Measurements from ENCODE around the gene SCIN.
"Not testable (repeated sequence)": the region's sequence is repeated elsewhere in the genome, so short reads cannot be mapped to it uniquely, and the experiment has no call there.

Gene SCIN

DNA sequence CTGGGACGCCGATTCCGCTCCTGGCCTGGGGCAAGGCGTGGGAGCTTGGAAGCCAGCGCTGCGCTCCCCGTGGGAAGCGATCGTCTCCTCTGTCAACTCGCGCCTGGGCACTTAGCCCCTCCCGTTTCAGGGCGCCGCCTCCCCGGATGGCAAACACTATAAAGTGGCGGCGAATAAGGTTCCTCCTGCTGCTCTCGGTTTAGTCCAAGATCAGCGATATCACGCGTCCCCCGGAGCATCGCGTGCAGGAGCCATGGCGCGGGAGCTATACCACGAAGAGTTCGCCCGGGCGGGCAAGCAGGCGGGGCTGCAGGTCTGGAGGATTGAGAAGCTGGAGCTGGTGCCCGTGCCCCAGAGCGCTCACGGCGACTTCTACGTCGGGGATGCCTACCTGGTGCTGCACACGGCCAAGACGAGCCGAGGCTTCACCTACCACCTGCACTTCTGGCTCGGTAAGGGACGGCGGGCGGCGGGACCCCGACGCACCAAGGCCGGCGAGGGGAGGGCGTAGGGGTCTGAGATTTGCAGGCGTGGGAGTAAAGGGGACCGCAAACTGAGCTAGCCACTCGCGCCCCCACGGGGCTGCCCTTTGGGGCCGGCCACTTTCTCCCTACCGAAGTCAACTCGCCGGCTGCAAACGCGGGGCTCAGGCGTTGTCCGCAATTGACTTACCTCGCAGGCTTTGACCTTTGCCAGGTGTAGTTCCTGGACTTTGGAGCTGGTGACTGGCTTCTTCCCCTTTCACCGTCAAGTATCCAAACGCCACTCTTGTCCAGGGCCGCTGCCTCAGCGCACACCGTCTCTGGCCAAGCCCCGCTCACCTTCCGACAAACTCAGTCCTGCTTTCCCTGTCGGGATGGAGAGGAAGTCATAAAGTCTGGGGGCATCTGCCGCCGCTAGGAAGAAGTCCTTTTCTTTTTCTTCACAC lies at the start of gene SCIN:
TSS of gene SCIN (plus strand) at position 187 of the 928 bp plus-strand sequence. CDS start at position 254, 67 bp downstream.
- peak; percentile 76 for DNase-seq

DNA sequence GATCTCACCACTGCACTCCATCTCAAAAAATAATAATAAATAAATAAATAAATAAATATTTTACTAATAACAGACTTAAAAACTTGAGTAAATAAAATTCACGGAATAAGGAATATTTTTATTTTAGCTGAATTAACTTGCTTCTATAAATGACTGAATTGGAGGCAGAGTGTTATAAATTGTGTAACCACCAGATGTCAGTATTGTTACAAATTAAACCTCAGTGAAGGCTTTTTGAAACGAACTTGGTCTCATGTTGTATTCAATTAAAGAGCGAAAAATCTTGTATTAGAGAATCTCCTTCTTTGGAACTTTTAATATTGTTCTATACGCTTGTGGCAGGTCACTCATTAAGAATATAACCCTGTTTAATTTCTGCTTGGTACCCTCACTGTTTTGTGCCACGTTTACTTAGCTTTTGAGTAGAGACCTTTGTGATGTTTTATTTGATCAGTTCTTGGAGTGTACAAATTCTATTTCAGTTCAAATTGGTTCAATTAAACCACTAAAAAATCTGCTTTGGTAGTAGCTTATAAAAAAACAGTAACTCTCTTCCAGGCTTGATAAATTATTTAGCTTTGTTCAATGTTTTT lies 45.6 kb upstream of the SCIN start:
- peak; percentile 59 for DNase-seq

DNA sequence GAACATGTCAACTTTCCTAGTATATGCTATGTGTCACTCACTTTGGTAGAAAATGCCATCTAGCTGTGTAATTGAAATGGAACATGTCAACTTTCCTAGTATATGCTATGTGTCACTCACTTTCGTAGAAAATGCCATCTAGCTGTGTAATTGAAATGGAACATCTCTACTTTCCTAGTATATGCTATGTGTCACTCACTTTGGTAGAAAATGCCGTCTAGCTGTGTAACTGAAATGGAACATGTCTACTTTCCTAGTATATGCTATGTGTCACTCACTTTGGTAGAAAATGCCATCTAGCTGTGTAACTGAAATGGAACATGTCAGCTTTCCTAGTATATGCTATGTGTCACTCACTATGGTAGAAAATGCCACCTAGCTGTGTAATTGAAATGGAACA lies 43.8 kb upstream of the SCIN start:
- DNase-seq = not testable (repeated sequence)

DNA sequence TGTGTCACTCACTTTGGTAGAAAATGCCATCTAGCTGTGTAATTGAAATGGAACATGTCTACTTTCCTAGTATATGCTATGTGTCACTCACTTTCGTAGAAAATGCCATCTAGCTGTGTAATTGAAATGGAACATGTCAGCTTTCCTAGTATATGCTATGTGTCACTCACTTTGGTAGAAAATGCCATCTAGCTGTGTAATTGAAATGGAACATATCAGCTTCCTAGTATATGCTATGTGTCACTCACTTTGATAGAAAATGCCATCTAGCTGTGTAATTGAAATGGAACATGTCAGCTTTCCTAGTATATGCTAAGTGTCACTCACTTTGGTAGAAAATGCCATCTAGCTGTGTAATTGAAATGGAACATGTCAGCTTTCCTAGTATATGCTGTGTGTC lies 42.9 kb upstream of the SCIN start:
- not testable (repeated sequence) for DNase-seq

DNA sequence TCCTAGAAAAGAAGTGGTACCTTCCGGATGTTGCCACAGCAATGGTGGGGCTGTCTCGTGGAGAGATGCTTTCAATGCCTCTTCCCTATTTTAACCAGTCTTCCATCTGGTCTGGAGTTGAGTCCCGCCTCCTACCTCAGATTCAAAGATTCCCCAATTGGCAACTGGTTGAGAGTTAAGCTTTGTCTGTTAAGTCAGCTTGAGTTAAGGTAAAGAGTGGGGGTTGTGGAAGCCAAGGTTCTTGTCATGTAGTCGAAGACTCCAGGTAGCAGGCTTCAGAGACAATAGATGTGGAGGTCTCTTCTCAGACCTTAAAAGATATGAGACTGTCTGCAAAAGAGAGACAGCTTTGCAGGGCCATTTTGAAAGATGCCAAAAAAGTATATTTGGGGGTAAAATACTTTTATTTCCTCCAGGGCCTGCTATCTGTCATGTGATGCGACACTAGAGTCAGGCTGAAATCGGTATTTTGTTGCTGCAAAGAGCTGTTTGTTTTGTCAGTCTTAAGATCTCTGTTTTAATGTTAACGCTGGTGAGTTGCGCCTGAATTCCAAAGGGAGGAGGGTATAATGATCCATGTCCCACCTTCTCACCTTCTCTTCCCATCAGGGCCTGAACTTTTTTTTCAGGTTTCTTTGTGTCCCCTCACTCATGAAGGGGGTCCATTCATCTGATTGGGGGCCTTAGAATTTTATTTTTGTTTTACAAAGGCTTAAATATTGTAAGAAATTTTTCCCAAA lies 40.4 kb upstream of the SCIN start:
- no peak for DNase-seq

DNA sequence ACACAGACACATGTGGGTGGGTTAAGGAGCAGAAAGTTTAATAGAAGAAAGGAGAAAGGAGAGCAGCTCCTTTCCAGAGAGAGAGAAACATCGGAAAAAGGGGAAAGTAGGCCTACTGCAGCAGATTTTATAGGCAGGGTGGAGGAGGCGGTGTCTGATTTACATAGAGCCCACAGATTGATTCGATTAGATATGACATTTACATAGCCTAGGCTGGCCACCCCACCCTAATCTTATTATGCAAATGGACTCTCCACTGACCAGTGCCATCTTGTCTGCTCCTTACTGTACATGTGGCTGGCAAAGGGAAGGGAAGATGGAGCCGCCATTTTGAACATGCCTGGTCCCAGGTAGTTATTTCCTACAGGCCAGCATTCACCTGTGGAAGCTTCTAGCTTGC lies 38.7 kb upstream of the SCIN start:
- no peak for DNase-seq

DNA sequence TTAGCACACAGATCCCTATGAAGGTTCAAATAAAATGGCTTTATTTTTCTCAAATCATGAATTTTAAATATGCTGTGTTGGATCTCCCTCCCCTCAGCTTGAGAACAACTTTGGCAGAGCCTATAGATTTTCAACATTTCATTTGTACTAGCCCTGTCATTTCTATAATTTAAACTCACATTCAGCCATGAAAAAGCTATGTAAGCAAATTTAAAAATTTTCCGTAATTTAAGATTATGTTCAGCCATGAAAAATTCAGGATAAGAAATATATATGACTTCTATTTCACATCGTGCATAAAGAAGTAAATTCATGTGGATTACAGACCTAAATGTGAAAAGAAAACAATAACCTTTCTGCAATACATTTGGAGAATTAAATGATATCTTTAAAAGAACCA lies 36.5 kb upstream of the SCIN start:
- DNase-seq = no peak

DNA sequence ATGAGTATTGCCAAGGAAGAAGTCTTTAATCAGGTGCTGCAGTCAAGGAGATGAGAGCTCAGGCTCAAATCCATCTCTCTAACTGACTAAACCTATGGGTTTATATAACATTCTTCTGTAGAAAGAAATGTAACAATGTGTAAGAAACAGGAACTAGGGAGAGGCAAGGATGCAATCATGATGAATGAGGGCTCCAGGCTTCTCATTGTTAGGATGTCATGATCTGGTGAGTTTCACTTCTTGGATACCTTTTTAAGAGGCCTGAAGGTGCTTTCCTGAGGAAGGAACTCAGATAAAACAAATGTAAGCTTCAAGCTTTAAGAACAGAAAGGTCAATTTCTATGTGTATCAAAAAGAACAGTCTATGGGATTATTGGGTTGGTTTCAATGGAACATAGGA lies 30.8 kb upstream of the SCIN start:
- no peak for DNase-seq

DNA sequence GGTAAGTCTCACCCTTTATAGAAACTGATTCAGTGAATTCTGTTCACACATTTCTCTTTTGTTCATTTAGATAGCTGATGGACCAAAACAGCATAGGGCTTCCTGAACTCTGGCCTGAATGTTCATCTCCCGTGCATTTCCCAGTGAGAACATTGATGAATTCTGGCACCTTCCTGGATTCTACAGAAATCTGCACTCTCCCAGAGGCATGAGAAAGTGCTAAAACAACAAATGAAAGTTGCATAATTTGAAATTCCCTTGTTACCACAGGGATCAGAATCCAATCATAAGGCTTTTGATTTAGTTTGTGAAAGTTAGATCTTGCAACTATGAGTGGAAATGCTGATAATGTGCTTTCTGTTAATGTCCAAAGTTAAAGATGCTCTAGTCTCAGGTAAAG lies 29.7 kb upstream of the SCIN start:
- no peak for DNase-seq

DNA sequence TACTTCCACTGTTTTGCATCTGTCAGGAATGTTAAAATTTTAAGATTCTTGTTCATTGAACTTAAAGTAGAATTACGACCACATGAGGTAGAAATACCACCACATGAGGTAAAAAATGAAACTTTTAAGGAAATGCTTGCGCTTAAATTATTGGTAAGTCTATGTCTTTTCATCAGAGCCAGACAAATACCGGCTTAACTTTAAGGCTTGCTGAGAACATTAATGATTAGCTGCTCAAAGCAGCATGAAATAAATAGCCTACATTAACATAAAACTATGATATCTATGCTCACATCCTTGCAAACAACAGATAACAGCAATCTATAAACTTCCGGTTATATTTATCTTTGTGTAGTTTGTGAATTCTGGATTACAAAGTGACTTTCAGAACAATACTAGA lies 26.9 kb upstream of the SCIN start:
- DNase-seq = no peak

DNA sequence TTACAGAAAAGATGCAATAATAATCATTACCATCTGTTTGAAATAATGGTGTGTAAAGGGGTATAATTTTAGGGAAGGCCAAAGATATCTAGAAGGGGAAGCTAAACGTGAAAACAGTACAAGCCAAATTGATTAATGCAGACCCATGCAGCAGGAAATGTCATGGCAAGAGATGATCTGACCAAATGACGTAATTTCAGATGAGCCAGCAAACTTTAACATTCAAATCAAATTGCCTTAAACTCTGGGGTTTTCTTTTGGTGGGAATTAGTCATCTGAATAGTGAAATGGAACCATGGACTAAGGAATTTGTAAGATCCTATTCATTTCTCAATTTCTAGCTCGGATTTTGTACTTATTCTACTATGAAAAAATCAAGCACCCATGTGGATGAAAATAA lies 21.4 kb upstream of the SCIN start:
- DNase-seq = no peak

DNA sequence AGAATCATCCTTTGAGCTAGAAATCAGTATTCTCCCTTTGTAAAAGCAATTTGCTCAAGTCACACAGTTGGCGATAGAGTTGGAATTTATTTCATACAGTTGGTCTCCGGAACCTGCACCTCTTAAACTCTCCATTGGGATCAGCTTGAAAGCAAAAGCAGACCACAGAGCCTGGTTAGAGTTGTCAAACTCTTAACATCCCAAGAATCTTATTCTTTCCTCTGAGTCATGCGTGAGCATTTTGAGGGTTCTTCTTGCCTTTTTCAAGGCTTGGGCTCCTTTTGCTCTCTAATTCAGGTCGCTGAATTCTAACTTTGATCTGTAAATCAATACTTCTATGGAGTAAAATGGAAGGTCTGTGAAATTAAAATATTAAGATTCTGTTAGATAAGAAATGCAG lies 19.6 kb upstream of the SCIN start:
- no peak for DNase-seq

DNA sequence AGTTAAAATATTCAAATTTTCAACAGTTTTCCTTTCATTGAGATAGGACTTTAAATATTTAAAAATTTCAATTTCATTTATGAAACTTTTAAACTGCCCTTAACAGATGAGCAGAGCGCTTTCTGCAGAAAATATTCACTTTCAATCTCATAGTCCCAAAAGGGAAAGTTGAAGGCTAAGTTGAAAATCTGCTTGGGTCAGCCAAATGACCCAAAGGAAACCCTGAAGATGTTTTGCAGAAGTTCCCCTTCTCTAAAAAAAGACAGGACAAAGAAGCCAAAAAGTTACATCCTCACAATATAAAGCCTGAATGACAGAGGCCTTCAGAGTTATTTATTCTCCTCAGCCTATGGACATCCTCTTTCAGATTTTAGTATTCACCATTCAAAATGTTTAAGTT lies 17.6 kb upstream of the SCIN start:
- DNase-seq = no peak

DNA sequence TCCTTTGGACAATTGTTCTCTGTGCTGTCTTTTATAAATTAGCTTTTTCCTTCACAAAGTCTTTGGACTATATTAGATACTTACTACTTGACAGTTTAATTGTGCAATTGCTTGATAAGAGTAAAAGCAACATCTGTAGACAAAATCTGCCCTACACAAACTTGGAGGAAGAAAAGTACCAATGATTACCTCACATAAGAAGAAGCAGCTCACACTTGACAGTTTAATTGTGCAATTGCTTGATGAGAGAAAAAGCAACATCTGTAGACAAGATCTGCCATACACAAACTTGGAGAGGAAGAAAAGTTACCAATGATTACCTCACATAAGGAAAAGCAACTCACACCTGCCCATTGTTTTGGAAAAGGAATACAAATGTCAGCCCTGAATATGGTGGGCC lies 17.1 kb upstream of the SCIN start:
- DNase-seq = no peak

DNA sequence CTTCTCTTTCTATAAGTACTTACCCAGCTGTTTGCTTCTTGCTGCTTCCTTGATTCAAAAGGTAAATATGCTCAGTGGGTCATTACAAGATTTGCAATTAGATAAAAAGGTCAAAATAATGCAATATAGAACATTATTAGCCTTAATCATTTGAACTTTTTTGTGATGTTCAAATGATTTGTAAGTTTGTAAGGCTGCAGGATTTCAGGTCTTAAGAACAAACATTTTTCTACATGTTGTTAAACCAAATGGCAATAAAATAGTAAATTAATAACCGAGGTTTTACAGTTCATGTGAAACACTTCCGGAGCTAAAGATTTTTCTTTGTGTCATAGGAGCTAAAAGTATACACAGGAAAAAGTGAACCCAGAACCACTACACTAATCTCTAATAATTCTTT lies 16.2 kb upstream of the SCIN start:
- no peak for DNase-seq

DNA sequence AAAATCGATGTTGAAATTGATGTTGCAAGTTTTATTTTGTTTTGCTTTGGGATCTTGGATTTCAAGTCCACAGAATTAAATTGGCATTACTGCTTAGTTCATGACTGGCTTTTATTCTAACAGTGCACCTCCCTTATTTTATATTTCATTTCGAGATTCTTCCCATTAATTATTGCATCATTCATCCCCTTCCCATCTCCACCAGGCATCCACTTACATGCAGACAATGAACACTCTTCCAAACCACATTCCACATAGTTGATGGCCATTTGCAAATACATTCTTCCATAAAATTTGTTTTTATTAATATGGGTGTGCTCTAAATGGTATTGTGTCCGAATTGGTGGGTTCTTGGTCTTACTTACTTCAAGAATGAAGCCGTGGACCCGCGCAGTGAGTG lies 15.6 kb upstream of the SCIN start:
- DNase-seq = no peak

DNA sequence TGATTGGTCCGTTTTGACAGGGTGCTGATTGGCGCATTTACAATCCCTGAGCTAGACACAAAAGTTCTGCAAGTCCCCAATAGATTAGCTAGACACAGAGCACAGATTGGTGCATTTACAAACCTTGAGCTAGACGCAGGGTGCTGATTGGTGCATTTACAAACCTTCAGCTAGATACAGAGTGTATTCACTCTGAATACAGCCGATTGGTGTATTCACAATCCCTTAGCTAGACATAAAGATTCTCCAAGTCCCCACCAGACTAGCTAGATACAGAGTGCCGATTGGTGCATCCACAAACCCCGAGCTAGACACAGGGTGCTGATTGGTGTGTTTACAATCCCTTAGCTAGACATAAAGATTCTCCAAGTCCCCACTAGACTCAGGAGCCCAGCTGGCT lies 14.8 kb upstream of the SCIN start:
- DNase-seq = not testable (repeated sequence)

DNA sequence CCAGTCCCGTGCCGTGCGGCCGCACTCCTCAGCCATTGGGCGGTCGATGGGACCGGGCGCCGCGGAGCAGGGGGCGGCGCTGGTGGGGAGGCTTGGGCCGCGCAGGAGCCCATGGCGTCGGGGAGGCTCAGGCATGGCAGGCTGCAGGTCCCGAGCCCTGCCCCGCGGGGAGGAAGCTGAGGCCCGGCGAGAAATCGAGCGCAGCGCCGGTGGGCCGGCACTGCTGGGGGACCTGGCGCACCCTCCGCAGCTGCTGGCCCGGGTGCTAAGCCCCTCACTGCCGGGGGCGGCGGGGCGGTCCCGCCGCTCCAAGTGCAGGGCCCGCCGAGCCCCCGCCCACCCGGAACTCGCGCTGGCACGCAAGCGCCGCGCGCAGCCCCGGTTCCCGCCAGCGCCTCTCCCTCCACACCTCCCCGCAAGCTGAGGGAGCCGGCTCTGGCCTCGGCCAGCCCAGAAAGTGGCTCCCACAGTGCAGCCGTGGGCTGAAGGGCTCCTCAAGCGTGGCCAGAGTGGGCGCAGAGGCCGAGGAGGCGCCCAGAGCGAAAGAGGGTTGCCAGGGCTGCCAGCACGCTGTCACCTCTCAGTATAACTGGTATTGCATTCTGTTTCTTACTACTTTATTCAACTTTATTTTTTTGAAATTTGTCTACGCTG lies 14.3 kb upstream of the SCIN start:
- not testable (repeated sequence) for DNase-seq

DNA sequence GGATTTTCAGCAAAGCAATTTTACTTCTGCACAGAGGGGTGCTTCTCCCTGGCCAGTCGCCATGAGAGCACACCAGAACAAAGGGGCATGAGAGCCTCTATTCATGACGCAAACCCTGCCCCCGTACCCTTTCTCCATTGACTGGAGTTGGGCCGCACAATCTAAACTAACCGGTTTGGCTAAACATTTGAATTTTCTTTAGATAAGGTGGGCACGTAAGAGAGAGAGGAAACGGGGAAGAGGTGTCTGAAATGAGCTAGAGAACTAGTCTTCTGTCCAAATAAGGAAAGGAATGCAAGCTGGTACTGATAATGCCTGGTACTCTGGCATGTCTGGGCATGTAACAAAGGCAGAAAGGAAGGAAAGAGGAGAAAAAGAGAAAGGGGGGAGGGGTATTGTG lies 13.2 kb upstream of the SCIN start:
- DNase-seq = no peak

DNA sequence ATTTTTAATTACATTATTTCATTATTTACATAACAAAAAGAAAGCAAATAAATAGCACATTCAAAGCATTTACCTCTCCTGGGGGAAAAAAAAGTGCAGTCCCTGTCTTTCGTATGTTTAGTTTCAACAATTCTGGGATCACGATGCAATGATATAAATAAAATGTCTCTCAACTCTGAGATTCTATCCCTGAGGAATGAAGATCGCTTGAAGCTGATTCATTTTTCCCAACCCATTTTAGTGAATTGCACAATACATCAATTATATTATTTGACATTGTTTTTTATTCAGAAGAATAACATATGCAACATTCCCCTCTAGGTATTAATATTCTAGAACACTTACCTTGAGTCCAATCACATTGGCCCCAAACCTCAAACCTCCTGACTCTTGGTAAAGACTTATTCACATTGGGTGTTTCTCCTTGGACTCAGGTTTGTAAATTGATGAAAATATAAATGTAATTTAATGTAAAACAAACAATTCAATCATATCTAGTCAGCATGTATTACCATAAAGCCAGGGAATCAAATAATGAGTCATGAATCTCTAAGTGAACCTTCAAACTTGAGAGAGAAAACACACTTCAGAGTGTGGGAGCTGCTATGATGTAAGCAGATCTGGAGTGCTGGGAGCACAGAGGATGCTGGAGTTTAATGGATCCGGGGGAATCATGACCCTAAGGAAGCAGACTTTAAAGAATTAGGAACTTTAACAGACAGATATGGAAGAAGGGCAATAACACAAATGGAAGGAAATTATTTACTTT lies 5.3 kb upstream of the SCIN start:
- DNase-seq = no peak

DNA sequence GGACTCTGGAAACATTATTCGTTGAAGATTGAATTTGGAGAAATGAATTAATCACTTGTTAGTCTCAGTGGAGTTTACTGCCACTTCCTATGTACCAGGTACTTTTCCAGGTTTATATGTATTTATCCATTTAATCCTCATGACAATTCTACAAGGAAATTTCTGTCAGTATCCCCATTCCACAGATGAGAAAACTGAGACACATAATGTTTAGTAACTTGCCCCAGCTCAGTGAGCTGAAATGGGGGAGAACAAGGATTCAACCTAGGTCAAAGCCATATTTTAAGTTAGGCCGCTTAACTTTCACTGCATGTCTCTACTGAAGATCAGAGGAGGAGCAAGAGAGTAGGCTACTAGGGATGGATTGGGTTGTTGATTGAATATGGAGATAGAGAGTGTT lies 4.6 kb upstream of the SCIN start:
- DNase-seq = no peak

DNA sequence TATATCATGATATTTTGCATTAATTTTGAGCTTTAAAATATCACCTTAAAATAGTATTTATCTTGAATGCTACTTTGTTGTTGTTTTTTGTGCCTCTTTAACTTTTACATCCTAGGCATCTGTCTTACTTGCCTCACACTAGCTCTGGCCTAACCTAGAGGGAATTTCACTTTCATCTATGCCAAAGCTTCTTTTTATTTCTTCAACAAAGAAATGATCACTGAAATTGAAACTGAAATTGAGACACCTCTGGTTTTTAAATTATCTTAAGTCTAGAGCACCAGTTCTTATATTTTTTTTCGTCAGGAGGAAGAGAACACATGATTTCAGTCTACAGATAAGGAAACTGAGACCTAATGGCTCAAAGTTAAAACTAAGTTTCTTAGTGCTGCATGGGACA lies 3.5 kb upstream of the SCIN start:
- DNase-seq = no peak

DNA sequence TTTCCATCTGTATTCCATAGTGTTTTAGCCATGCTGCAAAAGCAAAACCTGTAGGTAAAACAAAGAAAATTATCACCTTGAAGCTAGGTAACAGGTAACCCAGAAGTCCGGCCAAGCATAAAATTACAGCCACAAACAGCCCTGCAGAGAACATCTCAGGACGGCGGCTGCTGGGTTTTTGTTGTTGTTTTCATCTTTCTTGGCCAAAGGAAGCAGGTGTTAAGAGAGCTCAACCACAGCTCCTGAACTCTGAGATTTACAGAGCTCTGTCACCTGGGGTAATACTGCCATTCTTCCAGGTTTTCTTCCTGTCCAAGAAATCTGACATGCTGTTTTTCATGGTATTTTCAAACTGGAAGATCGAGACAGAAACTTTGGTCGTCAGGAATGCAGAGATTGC lies 847 bp upstream of the SCIN start:
- DNase-seq = no peak
